ENCODE measurements around the gene PDGFB. TPM values are rescaled to one million over a fixed set of nuclear protein-coding genes. Genes with fewer than 3 reads are reported as not detected.

The PDGFB gene
- total RNA-seq, 1 donor from 2014 or later: 4.7 TPM

DNA sequence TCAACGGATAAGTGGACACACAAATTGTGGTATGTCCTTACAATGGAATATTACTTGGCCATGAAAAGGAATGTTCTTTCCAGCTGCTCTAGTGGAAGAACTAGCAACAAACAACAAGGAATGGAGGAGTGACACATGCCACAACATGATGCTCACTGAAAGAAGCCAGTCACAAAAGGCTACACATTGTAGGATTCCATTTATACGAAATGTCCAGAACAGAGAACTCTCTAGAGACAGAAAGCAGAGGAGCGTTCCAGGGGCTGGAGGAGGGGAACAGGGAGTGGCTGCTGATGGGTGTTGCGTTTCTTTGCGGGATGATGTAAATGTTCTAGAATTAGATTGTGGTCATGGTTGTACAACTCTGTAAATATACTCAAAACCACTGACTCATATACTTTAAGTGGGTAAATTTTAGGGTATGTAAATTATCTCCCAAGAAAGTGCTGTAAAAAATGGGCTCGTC, 32.4 kb upstream of the PDGFB start:
- intact Hi-C loops (cut with DNase I): no loop called here
- H3K27ac ChIP-seq: no peak overlapping the region
- TF ChIP-seq POLR2AphosphoS5 (IDR thresholded peaks at IDR 0.05; ENCODE audit: insufficient read depth in 1 of 2, low read depth in 1 of 2) (no peak), POLR2A (IDR thresholded peaks at IDR 0.05) (no peak)
- TF ChIP-seq, protein P1, sequence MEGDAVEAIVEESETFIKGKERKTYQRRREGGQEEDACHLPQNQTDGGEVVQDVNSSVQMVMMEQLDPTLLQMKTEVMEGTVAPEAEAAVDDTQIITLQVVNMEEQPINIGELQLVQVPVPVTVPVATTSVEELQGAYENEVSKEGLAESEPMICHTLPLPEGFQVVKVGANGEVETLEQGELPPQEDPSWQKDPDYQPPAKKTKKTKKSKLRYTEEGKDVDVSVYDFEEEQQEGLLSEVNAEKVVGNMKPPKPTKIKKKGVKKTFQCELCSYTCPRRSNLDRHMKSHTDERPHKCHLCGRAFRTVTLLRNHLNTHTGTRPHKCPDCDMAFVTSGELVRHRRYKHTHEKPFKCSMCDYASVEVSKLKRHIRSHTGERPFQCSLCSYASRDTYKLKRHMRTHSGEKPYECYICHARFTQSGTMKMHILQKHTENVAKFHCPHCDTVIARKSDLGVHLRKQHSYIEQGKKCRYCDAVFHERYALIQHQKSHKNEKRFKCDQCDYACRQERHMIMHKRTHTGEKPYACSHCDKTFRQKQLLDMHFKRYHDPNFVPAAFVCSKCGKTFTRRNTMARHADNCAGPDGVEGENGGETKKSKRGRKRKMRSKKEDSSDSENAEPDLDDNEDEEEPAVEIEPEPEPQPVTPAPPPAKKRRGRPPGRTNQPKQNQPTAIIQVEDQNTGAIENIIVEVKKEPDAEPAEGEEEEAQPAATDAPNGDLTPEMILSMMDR (IDR thresholded peaks at IDR 0.05): no peak

DNA sequence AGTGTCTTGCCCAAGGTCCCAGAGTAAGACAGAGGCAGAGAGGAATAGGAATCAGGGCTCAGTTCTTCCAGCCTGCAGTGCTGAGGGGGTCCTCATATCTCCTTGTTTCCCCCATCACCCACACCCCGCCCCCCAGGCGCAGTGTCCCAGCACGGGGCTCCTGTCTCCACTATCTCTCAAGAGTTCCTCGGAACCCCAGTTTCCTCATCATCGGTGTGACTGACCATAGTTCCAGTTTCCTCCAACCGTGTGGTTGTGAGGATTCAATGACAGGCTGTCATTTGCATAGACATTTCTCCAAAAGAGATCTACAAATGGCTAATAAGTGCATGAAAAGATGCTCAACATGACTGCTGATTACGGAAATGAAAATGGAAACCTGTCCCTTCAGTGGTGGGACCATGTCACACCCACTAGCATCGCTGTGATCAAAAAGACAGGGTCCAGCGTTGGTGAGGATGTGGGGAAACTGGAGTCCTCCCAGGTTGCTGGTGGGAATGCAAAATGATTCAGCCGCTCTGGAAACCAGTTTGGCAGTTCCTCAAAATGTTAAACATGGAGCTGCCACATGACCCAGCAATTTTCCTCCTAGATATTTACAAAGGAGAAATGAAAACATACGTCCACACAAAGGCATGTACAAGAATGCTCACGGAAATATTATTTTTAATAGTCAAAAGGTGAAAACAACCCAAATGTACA, 31.8 kb upstream of the PDGFB start:
- DNase-seq (ENCODE audit: extremely low spot score in 2 of 2): no peak
- H3K4me1 ChIP-seq: no peaks in the 10 kb centered on the region
- H3K27me3 ChIP-seq: no peaks in the 10 kb centered on the region
- intact Hi-C loops (cut with DNase I): no loop called here
- no peak overlapping the region for H3K4me3 ChIP-seq
- no peaks in the 10 kb centered on the region for H3K36me3 ChIP-seq
- H3K9me3 ChIP-seq: no peaks in the 10 kb centered on the region
- no peak overlapping the region for H3K27ac ChIP-seq
- TF ChIP-seq POLR2AphosphoS5 (IDR thresholded peaks at IDR 0.05; ENCODE audit: insufficient read depth in 1 of 2, low read depth in 1 of 2): no peak
- TF ChIP-seq, protein P1 (IDR thresholded peaks at IDR 0.05): no peak
- no peak for TF ChIP-seq POLR2A (IDR thresholded peaks at IDR 0.05)

More for the DNA sequence above, 32.4 kb upstream of the PDGFB start:
- Histone ChIP-seq H3K36me3 (no peaks in the 10 kb centered on the region), H3K9me3 (no peaks in the 10 kb centered on the region), H3K27me3 (no peaks in the 10 kb centered on the region), H3K4me1 (no peaks in the 10 kb centered on the region), H3K4me3 (no peak overlapping the region)
- DNase-seq (ENCODE audit: extremely low spot score in 2 of 2): no peak

DNA sequence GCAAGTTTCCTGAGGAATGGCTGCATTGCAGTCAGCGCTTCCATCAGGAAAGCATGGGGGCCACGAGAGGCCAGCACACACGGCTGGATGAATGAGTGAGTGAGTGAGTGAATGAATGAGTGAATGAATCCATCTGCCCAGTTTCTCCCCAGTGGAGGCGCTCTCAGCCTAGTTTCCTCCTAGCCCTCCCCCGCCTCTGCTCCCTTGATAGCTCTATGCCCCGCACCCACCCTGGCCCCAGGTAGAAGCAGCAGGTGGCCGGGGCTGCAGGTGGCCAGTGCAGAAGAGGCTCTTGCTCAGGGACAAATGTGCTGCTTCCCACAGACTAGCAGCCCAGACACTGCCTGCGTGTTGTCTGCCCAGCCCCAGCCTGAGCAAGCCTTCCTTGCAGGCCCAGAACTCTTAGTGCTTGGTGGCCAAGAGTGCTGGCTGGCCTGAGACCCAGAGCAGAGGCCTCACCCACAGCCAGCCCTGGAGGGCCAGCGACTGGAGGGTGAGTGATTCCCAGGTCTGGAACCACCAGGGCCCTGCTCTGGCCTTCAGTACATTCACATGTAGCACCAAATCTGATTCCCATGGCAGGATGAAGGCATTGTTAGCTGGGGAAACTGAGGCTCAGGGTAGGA, 31.1 kb upstream of the PDGFB start:
- TF ChIP-seq POLR2AphosphoS5 (IDR thresholded peaks at IDR 0.05; ENCODE audit: insufficient read depth in 1 of 2, low read depth in 1 of 2) (no peak), POLR2A (IDR thresholded peaks at IDR 0.05) (no peak)
- TF ChIP-seq, protein P1 (IDR thresholded peaks at IDR 0.05): no peak
- intact Hi-C loops (cut with DNase I): no loop called here
- Histone ChIP-seq H3K27ac (no peak overlapping the region), H3K9me3 (no peaks in the 10 kb centered on the region), H3K4me1 (no peaks in the 10 kb centered on the region), H3K4me3 (no peak overlapping the region), H3K36me3 (no peaks in the 10 kb centered on the region), H3K27me3 (no peaks in the 10 kb centered on the region)
- DNase-seq (ENCODE audit: extremely low spot score in 2 of 2): no peak

DNA sequence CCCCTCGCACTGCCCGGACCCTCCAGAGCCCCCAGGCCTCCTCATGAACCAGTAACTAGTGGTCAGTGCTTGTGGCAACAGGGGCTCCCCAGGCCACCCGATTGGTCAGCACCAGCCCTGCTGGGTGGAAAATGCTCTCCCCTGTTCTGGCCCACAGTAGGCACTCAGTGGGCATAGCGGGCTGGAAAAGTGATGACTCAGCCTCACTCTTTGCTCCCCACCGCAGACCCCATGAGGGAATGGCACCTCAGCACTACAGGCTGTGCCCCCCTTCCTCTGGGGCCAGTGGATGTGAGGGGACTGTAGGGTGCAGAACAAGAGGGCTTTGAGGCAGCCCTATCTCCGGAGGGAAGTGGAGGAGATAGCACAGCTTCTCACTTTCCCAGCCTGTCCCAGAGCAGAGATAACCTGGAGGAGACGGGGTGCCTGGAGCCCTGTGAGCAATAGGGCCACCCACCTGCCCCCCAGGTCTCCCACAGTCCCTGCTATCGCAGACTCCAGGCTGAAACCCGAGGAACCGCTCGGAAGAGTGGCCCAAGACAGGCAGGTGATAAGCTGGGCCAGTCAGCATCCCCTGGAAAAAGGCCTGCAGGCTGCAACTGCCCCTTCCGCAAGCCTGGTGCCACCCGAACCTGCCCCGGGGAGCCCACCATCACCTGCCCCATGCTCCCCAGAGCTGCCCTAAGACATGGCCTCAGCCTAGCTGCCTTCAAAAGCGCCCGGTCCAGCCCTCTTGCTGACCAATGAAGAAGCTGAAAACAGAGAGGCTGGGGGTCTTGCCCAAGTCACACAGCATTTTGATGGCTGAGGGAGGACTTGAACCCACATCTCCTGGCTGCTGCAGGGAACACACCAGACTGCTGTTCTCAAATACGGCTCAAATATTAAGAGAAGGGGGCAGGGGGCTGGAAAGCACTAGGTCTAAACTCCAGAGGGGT, 29.4 kb upstream of the PDGFB start:
- Histone ChIP-seq H3K4me3 (no peak overlapping the region), H3K27me3 (no peaks in the 10 kb centered on the region), H3K27ac (no peak overlapping the region), H3K36me3 (no peaks in the 10 kb centered on the region), H3K9me3 (no peaks in the 10 kb centered on the region), H3K4me1 (no peaks in the 10 kb centered on the region)
- no peak for DNase-seq (ENCODE audit: extremely low spot score in 2 of 2)
- TF ChIP-seq, protein P1 (IDR thresholded peaks at IDR 0.05): no peak
- no peak for TF ChIP-seq POLR2A (IDR thresholded peaks at IDR 0.05)
- TF ChIP-seq POLR2AphosphoS5 (IDR thresholded peaks at IDR 0.05; ENCODE audit: insufficient read depth in 1 of 2, low read depth in 1 of 2): no peak
- intact Hi-C loops (cut with DNase I): no loop called here

Measured in vagina (tissue), 2 donors.